ENCODE measurements around the gene SLC35B2. TPM values are rescaled to one million over a fixed set of nuclear protein-coding genes. Genes with fewer than 3 reads are reported as not detected.

SLC35B2 gene
- polyA plus RNA-seq (2013, experiment 1 of 2; ENCODE audit: insufficient read length), result 75.2 TPM
- 58.3 TPM for polyA plus RNA-seq (2013, experiment 2 of 2; ENCODE audit: insufficient read length)

- peak; percentile 69 for DNase-seq
Measured at GRCh38 chr6:44257025-44257752, at the start of gene SLC35B2. Gene SLC35B2, minus strand, starts transcription at chr6:44257528. Its CDS starts 118 bp downstream, at chr6:44257410.

- DNase-seq, result no peak
Measured at GRCh38 chr6:44306710-44307109, 49.4 kb upstream of the SLC35B2 start.

- DNase-seq, result no peak
Measured at GRCh38 chr6:44305200-44305725, 47.9 kb upstream of the SLC35B2 start.

- DNase-seq, result peak; percentile 43
Measured at GRCh38 chr6:44304282-44305199, 47.2 kb upstream of the SLC35B2 start.

- no peak for DNase-seq
Measured at GRCh38 chr6:44303842-44304241, 46.5 kb upstream of the SLC35B2 start.

- DNase-seq, result no peak
Measured at GRCh38 chr6:44302856-44303255, 45.5 kb upstream of the SLC35B2 start.

- no peak for DNase-seq
Measured at GRCh38 chr6:44301782-44302564, 44.6 kb upstream of the SLC35B2 start.

- DNase-seq, result no peak
Measured at GRCh38 chr6:44301106-44301505, 43.8 kb upstream of the SLC35B2 start.

GRCh38 chr6:44300292-44300823 lies 43.0 kb upstream of the SLC35B2 start:
- DNase-seq, result no peak

- DNase-seq, result no peak
Measured at GRCh38 chr6:44298864-44299263, 41.5 kb upstream of the SLC35B2 start.

- no peak for DNase-seq
Measured at GRCh38 chr6:44298055-44298803, 40.9 kb upstream of the SLC35B2 start.

- DNase-seq, result peak; percentile 27
Measured at GRCh38 chr6:44297063-44298038, 40.0 kb upstream of the SLC35B2 start.

GRCh38 chr6:44294832-44295791 lies 37.8 kb upstream of the SLC35B2 start:
- no peak for DNase-seq

- DNase-seq, result no peak
Measured at GRCh38 chr6:44292661-44293365, 35.5 kb upstream of the SLC35B2 start.

- no peak for DNase-seq
Measured at GRCh38 chr6:44291841-44292240, 34.5 kb upstream of the SLC35B2 start.

- no peak for DNase-seq
Measured at GRCh38 chr6:44289726-44290260, 32.5 kb upstream of the SLC35B2 start.

- no peak for DNase-seq
Measured at GRCh38 chr6:44286747-44287146, 29.4 kb upstream of the SLC35B2 start.

- DNase-seq, result no peak
Measured at GRCh38 chr6:44286285-44286565, 28.9 kb upstream of the SLC35B2 start.

Measured in fibroblast of skin of back (primary cell).